NCI-H1694 treated with DMSO at 0.1 percent for 48 hours (cell line): ENCODE results near the gene NDFIP2.
"Not testable (repeated sequence)": the region's sequence is repeated elsewhere in the genome, so short reads cannot be mapped to it uniquely, and the experiment has no call there.

ENCODE experiments used
- DNase-seq: peaks from one replicate; lab custom pipeline; 2025; lab: John Stamatoyannopoulos, UW

The NDFIP2 gene

GRCh38 chr13:79593641-79594275, 112.8 kb downstream of the NDFIP2 start:
- DNase-seq = no peak

DNA sequence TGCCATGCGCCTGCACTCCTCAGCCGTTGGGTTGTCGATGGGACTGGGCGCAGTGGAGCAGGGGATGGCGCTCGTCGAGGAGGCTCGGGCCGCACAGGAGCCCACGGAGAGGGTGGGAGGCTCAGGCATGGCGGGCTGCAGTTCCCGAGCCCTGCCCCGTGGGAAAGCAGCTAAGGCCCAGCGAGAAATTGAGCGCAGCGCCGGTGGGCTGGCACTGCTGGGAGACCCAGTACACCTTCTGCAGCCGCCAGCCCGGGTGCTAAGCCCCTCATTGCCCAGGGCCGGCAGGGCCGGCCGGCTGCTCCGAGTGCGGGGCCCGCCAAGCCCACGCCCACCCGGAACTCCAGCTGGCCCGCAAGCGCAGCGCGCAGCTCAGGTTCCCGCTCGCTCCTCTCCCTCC, 119.2 kb downstream of the NDFIP2 start:
- not testable (repeated sequence) for DNase-seq

DNA sequence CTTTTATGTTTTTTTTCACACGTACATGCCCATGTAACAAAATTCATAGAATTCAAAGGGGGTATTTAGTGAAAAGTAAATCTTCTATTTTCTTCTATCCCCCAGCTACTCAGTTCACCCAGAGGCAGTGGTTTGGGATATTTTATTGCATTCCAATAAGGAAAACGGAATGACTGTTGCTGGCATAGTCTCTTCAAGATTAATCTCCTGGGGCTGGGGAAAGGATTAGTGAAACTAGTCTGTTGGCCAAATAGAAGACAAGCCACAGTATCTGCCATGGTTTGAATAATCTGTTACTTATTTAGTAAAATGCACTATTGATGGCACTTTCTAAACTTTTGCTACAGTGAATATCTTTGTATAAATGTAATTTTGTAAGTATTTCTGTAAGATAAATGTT, 122.0 kb downstream of the NDFIP2 start:
- DNase-seq = no peak

GRCh38 chr13:79604752-79605151, 123.8 kb downstream of the NDFIP2 start:
- no peak for DNase-seq
